SW480 (cell line): ENCODE data around the gene KLHL22.
"Not testable (repeated sequence)": the region's sequence is repeated elsewhere in the genome, so short reads cannot be mapped to it uniquely, and the experiment has no call there.

ENCODE experiments used
- DNase-seq: peaks from one replicate; pipeline ENCODE4 v3.0.0-alpha.2; 2016; ENCODE audit warnings: low spot score

KLHL22 gene

DNA sequence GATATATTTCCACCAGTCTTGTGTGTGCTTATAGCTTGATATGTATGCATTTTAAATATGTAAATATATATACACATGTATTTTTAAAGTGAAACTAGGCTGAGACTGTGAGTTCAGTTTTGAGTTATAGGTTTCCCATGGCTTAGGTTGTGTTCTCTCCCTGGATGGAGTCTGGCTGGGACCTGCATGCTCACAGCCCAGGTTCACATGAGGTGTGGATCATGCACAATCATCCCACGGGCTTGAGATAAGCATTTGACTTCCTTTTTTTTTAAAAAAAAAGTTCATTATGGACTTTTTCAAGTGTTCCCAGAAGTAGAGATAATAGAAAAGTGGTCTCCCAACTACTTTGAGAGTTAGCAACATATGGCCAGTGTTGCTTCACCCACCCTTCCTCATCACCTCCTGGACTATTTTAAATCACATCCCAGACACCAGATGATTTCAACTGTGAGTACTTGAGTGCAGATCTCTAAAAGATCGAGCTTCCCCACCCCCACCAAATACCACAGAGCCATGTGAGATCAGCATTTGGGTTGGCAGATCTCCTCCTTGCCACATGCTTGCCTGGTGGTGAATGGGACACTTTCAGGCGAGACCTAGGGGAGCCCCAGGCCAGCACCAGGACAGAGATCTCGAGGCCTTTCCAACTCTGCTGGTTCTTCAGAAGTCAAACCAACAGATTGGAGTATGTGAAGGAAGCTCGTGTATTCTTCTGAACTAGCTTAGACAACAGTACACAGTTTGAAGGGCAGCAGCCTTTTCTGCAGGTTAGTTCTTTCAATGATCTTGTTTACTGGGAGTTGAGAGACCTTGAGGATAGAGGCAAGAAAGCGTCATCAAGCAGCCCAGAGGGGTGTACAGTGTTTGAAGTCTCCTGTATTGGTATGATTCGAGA, 27.7 kb upstream of the KLHL22 start:
- no peak for DNase-seq

DNA sequence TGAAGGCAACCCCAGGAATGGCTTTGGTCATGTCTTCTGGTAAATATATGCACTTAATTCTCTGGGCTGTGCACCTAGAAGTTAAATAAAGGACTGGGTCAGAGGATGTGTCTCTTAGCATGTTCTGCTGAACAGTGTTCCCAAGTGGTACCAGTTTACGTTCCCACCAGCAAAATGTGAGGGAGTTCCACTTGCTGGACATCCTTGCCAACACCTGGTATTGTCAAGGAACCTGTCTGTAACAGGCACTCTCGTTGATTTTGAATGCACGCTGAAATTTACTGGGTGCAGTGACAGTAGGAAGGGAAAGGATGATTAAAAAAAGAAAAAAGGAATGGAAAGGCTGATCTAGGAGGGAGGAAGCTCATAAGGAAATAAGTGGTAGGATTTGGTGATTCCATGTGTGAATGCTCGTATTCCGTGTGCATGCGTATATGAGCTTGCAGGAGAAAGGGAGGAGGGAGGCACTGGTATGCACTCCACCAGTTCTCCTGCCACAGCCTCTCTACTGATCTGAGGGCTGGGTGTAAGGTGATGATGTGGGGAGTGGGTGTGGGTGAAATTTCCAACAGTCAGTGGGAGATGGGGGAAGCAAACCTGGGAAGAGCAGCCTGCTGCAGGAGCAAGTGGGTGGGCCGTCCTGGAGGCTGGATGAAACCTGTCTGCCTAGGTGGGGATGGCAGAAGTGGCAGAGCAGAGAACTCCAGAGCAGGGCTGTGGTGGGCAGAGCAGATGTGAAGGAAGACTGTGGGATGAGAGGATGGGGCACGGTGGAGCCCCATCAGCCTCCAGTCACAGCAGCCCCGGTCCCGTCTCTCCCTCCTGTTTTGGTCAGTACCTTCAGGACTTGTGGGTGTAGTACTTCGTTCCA, 26.8 kb upstream of the KLHL22 start:
- DNase-seq = no peak

DNA sequence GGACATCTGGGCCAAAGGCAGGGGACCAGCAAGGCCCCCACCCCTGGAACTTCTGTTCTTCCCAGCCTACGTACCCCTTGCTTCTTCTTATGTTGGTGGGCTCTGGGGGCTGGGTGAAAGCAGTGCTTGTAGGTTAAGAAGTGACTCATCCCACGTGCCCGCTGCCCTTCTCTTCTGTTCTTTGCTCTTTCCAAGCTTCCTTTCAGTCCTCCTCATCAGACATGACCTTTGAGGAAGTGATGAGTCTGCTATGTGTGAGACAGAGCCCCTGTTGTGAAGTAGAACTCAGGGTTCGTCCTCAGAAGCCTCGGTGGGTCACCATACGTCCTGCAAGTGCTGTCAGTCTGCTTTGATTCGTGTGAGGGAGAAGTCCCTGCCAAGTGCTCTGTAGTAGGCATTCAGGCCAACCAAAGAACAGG, 24.5 kb upstream of the KLHL22 start:
- DNase-seq = no peak

DNA sequence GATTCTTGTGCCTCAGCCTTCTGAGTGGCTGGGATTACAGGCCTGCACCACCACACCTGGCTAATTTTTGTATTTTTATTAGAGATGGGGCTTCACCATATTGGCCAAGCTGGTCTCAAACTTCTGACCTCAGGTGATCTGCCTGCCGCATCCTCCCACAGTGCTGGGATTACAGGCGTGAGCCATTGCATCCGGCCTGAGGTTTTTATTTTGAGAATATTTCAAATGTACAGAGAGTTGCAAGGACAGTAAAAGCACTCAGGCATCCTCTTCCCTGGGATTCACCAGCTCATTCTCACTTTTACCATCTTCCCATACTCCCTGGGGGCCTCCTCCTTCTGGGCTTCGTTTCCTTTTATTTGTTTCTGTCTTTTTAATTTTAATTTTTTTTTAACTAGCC, 24.0 kb upstream of the KLHL22 start:
- DNase-seq = no peak

DNA sequence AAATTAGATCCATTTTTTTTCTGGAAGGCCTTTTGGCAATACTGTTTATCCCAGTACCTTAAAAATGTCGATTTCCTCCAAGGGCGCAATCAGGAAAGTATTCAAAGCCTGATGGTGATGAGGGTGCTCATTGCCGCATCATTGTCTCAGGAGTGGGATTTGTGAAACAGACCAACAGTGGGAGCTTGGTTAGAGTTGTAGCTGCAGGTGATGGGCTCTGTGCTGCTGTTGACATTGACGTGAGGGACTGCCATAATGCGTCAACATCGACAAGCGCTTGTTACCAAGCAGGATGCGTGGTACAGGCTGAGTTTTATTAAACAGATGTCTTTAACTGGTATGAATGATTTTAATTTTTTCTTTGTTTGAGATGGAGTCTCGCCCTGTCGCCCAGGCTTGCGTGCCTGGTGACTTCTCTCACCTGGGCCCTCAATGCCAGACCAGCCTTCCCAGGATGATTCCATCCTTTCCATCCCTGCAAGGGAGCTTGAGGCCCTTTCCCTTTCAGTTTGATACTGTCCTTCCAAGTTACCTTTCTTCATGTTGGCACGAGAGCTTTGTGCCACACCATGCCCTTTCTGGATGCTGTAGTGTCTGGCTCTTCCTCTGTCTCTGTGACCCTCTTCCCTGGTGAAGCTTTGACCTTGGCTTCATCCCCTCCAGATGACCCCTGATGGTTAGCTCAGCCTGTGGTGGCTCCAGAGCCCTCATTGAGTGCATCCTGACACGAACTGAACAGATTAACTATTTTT, 22.4 kb upstream of the KLHL22 start:
- DNase-seq = no peak

DNA sequence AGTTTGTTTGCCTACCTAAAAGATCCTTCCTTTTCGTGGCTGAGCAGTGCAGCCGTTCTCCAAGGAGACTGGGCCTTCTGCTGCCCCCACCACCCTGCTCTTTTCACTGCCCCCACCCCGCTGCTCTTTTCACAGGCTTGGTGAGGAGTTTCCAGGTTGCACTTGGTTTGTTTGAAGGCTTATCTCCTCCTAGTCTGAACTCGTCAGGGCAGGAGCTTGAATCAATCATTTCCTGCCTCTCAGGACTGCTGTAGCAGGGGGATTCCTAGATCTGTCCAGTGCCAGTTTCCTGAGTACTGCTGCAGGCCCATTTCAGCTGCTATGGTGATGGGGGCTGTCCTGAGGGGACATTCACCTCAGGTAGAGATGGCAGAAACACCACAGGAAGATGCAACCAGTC, 21.8 kb upstream of the KLHL22 start:
- DNase-seq = no peak

DNA sequence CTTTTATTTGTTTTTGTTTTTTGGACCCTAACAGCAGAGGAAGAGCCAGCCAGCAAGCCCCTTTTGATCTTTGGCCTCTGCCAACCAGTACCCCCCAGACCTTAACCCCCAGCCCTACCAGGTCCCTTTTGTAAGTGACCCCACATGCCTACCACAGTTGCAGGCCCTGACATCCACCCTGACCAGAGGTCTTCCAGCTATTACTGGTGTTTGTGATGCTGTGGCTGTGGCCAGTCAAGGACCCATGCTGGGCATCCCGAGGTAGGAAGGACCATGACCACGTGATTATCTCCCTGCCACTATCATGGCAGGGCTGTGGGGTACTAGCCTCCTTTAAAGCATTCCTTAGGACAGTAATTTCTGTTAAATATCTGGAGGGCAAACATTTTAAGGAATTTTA, 20.8 kb upstream of the KLHL22 start:
- DNase-seq = no peak

DNA sequence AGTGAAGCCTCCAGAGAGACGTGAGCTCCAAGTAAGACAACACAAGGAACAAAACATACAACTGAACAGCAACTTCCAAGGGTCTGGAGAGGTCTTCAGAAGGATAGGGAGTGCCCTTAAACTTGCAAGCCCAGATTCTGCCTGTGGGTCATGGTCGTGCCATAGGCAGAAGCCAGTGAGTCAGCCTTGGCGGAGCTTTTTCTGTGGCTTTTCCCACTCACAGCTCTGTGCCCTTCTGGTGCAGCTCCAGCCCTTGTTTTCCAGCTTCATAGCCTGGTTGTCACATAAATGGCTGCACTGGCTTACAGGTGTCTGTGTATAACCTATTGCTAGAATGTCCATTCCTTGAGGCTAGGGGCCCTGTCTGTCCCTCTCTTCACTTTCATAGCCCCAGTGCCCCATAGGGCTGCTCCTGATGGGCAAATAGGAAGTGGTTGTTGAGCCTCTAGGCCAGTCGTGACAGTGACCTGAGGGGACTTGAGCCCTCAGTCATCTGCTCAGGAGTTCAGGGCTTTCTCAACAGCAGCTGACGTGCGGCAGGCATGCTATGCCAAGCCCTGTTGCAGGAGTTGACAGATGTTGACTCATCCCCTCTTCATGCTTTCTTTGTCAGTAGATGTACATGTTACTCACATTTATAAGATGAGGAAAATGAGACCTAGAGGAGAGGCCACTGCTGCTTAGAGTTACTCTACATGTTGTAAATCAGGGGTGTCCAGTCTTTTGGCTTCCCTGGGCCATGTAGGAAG, 19.2 kb upstream of the KLHL22 start:
- no peak for DNase-seq

DNA sequence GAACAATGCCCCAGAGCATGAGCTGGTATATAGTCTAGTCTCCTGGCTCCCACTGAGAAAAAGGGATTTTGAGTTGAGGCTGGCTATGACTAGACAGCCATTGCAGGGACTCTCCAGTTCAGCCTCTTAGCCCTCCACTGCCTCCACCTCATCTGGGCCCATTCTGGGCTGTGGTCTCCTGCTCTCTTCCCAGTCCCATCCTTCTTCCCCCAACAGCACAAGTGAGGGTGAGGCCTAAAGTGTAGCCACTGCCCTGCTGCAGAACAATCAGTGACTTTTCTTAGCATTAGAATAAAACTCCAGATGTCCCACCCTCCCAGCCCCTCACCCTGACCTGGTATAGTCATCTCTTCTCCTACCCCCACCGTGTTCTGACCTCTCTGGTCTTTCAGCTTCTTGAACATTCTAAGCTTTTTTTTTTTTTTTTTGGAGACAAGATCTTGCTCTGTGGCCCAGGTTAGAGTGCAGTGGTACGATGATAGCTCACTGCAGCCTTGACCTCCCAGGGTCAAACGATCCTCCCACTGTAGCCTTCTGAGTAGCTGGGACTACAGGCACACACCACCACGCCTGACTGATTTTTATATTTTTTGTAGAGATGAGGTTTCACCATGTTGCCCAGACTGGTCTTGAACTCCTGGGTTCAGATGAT, 16.1 kb upstream of the KLHL22 start:
- DNase-seq = no peak

DNA sequence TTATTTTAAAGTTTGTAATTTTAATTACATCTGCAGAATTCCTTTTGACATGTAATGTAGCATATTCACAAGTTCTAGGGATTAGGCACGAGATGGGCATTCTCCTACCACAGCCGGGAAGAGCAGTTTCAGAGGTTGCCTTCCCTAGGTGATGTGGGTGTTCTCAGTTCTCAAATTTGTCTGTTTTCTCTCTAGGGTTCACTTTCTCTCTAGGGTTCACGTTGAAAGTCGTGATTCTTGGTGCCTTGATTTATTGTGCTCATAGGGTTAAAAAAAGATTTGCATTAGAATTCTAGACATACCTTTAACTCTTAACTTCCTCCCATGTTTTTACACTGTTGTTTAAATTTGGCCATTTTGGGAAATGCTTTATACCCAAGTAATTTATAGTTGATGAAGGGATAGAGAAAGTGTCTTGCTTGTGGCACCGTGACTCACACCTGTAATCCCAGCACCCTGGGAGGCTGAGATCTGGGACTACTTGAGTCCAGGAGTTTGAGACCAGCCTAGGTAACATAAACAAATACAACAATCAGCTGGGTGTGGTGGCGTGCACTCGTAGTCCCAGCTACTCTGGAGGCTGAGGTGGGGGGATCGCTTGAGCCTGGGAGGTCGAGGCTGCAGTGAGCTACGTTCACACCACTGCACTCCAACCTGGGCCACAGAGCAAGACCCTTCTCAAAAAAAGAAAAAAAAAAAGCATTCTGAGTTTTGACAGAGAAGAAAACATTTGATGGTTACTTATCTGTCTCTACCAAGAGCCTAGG, 15.4 kb upstream of the KLHL22 start:
- DNase-seq = no peak

DNA sequence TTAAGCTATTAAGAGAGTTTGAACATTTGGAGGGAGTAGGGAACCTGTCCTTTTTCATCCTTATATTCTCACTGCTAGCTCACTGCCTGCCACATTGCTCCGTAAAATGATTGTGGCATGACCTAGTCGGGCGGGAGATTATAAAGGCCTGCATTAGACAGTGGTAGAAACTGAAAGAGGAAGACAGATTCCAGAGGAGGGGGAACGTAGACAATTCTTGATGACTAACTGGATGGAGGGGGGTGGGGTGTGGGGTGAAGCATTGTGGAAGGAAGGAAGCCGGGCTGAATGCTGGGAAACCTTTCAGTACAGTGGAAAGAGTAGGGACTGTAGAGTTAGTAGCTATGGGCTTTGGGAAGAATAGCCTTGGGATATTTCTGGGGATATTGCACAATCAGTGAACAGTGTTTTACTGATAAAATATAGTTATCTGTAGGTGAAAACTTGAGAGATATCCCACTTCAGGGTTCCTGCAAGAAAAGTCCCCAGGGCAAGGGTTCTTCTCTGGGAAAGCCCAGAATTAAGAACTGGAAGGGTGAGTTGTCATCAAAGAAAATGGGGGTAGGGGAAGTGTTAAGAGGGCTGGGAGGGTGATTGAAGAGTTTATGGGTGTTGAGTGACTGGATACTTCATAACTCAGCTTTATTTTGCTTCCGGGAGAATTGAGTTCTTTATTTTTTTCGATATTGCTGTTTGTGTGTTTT, 13.9 kb upstream of the KLHL22 start:
- peak; percentile 84 for DNase-seq

DNA sequence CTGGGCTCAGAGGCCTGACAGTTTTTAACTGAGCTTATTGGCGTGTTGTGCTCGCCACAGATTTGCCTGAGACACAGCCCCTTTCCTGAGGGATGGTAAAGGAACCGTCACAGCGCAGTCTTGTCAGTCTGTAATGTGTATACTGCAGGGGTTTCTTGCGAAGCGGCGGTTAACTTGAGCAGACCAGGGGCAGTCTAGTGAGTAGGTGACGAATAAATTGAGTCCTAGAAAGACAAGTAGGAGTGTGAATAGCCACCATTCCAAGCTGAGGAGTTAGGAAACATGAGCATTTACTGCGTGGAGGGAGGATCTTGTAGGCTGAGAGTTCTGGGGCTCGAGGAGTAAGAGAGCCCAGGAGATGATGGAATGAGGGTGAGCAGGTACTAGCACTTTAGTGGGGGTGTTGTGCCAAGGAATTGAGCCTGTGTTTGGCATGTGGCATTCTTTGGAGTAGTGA, 13.2 kb upstream of the KLHL22 start:
- DNase-seq = no peak

DNA sequence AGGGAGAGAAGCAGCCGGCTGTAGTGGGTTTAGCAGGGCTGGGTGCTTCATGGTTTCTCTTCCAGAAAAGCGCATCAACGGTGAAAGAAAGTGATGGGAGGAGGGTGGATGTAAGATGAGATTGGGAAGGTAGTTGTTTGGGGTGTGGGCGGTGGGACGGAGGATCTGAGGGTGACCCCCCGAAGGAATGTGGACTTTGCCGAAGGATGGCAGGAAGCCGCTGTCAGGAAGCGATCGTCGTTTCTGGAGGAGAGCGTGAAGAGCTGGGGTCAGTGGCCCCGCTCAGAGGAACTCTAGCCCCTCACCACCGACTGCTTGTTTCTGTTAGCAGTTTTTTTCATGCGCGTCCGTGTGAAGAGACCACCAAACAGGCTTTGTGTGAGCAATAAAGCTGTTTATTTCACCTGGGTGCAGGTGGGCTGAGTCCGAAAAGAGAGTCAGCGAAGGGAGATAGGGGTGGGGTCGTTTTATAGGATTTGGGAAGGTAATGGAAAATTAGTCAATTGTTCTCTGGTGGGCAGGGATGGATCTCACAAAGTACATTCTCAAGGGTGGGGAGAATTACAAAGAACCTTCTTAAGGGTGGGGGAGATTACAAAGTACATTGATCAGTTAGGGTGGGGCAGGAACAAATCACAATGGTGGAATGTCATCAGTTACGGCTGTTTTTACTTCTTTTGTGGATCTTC, 12.6 kb upstream of the KLHL22 start:
- not testable (repeated sequence) for DNase-seq

DNA sequence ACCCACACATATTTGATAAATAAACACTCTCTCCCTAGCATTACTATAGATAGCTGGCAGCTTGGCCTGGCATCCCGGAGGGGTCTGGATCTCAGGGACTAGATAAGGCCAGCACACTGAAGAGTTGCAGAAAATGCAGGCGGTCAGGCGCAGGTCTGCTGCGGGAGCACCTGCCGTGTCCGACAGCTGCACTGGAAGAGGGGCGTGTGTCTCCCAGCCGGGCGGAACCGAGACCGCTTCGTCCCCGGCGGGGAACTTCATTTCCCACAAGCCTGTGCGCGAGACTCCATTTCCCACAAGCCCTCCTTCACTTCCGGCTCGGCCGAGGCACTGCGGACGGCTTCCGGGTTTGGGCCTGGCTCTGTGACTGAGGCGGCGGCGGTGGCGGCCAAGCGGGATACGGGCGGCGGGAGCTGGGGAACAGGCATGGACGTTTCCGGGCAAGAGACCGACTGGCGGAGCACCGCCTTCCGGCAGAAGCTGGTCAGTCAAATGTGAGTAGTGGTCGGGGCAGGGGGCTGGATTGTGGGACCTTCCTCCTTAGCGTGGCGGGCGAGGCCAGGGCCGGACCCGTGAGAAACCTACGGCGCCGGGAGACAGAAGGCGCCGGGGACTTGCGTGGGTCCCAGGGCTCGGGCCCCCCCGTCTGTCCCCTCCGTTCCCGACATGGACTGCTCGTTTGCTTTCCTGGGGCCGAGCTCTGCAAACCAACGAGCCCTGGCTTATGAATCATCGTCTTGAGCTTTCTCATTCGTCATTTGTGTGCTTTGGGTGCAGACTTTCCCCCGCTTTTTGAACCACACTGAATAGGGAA, 11.9 kb upstream of the KLHL22 start, which contains the start of gene MED15:
TSS of gene MED15 (plus strand) at position 358 of the 814 bp plus-strand sequence. CDS start at position 427, 69 bp downstream.
- peak; percentile 87 for DNase-seq

DNA sequence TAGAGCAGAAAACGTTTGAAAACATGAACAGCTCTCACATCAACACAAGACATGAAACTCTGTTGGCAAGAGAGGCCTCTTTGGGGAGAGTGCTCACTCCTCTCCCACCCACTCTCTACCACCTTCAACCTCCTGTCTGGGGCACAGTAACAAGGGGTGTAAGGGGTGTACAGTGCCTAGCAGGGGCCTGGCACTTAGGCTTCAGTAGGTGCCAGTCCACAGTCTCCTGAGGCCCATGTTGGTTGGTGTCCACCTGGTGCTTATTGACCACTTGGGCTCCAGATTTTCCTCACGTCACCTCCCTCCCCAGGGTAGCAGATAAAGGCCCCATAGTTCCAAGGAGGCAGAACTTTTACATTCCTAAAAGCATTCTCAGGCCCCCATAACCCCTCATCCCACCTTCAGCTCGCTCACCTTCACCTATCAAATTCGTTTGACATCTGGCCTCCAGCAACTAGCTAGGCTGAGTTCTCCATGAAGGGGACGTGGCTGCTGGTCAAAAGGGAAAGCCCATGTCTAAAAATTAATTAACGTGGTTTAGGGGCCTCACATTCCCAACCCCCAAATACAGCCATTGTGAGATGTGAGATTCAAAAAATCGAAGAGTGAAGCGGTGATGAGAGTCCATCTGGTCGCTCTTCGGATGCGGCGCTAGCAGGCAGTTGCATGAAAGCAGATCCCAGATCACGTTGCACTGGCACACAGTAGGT, 11.1 kb upstream of the KLHL22 start:
- DNase-seq = no peak

DNA sequence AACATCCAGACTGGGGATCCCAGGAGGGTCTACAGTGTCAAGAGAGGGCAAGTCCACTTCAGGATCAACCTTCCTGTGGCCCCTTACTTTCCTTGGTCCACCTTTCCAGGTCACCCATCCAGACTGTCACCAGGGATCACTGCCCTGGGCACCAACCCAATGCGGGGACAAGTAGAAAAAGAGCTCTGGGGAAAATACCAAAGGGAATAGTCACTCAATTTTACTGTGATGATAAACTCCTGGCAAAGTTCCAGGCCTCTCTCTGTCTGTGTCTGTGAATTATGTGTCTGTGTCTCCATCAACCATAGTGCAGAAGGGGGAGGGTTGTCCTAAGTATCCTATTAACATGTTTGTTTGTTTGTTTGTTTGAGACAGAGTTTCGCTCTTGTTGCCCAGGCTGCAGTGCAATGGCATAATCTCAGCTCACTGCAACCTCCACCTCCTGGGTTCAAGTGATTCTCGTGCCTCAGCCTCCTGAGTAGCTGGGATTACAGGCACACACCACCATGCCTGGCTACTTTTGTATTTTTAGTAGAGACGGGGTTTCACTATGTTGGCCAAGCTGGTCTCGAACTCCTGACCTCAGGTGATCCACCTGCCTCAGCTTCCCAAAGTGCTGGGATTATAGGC, 8.8 kb upstream of the KLHL22 start:
- peak; percentile 77 for DNase-seq

DNA sequence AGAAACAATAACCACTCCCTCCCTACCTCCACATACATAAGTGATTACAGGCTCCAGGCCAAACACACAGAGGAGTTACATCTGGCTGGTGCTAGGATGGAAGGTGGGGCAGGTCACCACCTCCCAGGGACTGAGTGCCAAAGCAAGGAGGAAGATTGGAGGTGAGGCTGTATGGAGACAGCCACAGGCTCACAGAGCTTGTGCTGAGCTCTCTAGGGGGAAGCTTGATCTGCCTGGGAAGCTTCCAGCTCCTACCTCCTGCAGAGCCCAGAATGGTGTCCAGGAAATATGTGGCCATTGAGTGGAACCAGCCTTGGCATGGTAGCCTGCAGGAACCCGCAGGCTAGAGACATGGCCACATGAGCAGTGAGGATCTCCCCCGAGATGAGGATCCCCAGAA, 8.2 kb upstream of the KLHL22 start:
- DNase-seq = no peak
